22Rv1 (cell line): Measurements from ENCODE around the gene STK25.

ENCODE experiments used
- CTCF ChIP-seq: fragments of 450-650 bp; IDR thresholded peaks from 2 replicates; pipeline ENCODE4 v1.5.1; 2017; ENCODE audit warnings: mild to moderate bottlenecking
- ZFX ChIP-seq: fragments of 450-650 bp; IDR thresholded peaks from 2 replicates; pipeline ENCODE4 v1.6.1; 2017; ENCODE audit warnings: antibody characterized with exemption, borderline replicate concordance

GRCh38 chr2:241491549-241492173, 16.7 kb downstream of the STK25 start:
- TF ChIP-seq CTCF (no peak), ZFX (no peak)
